Kidney capillary endothelial cell (primary cell): ENCODE data around the gene ABCC1.

Source experiments
- DNase-seq: peaks from one replicate; pipeline ENCODE4 v3.0.0-alpha.2; 2018; ENCODE audit warnings: low spot score

The ABCC1 gene

GRCh38 chr16:16111639-16112038 is 162.2 kb downstream of the ABCC1 start:
- DNase-seq, result no peak

- no peak for DNase-seq
Measured at GRCh38 chr16:16112450-16113053, 163.1 kb downstream of the ABCC1 start.

DNA sequence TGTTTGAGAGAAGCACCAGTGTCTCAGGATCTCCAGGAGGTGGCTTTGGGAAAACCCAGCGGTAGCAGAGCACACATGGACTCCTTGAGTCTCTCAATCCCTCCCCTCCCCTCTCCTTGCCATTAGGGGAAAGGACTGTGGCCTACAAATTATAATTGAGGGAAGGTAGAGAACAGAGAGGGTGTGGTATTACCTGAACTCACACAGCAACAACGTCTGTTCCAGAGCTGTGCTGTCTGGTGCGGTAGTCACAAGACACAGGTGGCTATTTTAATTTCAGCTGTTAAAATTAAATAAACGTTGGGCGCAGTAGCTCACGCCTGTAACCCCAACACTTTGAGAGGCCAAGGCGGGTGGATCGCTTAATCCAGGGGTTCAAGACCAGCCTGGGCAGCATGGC is 163.7 kb downstream of the ABCC1 start:
- no peak for DNase-seq

- DNase-seq, result no peak
Measured at GRCh38 chr16:16116841-16117240, 167.4 kb downstream of the ABCC1 start.

DNA sequence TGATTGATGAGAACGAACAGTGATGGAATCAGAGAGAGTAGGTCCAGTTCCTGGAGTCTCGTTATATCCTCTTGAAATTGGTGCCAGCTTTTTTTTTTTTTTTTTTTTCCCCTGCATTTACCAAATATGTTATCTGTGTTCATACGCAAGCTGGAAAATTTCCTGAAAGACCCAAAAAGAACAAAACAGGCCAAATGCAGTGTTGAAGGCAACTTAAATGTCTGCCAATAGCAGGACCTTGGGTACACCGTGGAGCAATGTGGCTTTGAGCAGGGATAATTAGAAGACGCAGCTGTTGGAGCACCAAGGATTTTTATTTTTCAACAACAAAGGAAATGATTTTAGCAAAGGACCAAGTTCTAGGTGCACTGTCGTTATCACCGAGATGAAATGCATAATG is 168.9 kb downstream of the ABCC1 start:
- no peak for DNase-seq

DNA sequence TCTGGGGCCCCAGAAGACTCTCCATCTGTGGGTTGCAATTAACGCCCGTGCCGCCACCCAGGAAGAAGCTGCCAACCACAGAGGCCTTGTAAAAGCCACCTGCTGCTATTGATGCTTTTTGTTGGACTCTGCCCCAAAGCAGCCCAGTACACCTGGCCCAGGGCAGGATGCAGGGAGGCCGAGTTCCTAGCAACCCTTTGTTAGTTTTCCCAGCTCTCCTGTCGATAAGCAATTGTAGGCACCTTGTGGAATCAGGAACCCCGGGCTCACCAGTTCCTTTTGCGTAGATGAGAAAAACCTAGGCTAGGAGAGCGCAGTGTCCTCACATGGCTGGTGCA is 170.6 kb downstream of the ABCC1 start:
- no peak for DNase-seq

DNA sequence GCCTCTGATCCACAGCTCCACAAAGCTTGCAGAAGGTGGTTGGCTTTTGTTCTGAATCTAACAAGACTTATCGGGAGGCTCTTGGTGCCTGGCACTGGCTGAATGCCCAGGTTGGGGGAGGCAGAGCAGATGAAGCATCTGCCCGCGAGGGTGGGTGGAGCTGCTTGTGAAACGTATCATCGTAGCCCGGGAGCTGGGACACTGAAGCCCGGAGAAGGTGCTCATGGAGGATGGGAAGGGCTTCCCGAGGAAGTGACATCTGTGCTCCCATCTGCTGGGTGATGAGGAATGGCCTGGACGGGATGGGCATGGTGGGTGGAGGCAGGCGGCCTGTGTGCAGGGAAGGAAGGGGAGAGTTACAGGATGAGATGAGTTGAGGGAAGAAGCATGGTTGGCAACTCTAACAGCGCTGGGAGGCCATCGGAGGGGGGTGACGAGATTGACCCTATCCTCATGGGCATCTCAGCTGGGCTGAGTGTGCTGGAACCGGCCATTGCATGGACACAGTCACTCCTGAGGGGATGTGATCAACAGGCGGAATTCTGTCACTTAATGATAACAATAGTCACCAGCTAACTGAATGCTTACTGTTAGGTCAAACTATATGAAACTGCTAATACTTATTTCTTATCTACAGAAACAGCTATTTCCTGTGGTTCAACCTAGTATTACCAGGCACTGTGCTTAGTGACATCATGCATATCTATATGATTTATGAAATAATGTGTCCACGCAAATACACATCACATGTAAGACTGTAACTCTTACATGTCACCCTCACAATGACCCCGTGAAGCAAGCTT is 171.2 kb downstream of the ABCC1 start:
- peak; percentile 90 for DNase-seq

DNA sequence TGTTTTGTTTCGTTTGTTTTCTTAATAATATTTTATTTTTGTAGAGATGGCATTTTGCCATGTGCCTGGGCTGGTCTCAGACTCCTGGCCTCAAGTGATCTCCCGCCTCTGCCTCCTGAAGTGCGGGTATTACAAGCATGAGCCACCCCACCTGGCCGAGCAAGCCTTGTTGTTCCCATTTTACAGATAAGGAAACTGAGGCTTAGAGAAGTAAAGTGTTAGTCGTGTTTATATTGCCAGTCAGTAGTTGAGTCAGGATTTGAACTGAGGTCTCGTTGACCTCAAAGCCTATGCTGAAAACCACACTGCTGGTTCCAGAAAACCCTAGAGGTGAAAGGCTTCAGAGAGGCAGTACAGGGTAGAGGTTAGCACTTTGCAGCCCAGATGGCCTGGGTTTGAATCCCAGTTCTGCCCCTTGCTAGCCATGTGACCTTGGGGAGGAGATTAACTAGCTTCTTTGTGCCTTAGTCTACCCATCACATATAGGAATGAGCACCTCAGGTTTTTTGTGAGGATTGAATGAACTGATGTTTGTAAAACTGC is 171.8 kb downstream of the ABCC1 start:
- no peak for DNase-seq

DNA sequence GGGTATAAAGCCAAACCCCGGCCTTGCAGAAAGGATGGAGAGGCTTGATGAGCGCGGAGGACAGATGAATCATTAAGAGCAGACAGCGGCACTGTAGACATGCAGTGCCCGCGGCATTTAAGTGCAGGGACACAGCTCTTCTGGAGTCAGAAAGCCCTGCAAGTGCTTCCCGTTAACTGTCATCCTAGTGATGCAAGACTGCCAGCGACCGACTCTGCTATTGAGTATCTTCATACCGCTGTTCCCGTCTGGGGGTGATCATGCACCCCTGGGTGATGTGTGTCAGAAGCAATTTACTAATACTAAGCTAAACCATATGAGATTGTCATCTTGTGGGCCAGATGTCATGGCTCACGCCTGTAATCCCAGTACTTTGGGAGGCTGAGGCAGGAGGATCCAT is 172.8 kb downstream of the ABCC1 start:
- no peak for DNase-seq

DNA sequence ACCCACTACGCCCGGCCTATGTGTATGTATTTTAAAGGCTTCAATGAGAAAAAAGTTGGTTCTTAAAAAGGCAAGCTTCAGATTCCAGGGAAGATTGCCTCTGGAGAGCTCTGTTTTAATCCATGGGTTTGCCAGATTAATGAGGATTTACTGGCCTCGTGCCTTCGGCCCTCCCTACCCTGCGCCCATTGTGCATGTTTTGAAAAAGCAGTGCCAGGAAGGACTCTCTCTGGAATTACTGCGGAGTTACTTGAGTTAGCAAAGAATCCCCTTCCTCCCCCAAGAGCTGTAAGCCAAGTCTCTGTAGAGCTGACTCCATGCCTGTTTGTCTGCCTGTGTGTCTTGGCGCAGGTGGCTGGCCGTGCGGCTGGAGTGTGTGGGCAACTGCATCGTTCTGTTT is 175.0 kb downstream of the ABCC1 start:
- DNase-seq, result no peak

DNA sequence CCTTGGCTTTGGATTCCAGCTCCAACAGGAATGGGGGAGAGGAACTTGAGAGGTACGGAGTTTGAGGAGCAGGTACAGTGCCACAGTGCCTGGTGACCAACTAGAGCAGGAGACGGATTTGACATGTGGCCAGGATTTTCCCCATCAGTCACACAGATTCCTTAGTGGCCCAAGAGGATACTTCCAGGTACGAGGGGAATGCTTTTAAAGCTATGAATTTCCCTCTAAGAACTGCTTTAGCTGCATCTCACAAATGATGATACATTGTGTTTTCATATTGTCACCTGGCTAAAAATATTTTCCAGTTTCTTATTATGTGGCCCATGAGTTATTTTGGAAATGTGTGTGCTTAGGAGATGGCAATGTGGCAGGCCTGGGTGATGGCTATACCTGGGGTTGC is 175.6 kb downstream of the ABCC1 start:
- no peak for DNase-seq

- DNase-seq, result no peak
Measured at GRCh38 chr16:16126896-16127295, 177.5 kb downstream of the ABCC1 start.

DNA sequence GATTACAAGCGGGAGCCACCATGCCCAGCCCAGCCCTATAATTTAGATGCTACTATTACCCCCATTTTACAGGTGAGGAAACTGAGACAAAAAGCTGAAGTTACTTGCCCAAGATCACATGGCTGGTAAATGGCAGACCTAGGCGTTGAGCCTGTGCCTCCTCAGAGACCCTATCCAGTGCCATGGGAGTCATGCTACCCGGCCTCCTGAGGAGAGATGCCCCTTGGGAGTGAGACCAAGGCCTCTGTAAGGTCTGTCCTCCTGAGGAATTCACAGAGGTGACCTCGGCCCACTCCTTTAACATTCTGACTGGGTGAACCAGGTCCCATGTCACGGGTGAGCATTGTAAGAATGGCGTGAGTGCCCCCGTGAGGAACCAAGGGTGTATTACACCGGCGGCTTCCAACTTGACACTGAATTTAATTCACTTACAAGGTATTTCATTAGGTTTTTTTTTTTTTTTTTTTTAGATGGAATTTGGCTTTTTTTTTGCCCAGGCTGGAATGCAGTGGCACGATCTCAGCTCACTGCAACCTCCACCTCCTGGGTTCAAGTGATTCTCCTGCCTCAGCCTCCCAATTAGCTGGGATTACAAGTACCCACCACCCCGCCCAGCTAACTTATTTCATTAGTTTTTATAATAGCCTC is 178.2 kb downstream of the ABCC1 start:
- DNase-seq, result peak; percentile 61

DNA sequence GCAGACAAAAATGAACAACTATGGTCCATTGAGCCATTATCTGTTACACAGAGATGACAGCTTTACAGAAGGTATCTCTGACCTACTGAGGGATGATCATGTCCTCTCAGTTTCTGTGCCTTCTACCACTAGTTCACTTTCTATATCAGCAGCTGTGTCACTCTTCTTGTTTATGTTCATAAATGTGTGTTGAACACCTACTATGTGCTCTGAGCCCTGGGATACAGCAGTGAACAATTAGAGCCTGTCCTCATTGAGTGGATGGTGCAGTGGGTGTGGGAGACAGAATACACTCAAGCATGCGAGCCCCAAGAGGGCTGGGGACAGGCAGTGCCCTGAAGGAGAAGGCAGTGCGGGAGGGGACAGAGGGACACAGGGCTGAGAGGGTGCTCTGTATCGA is 181.8 kb downstream of the ABCC1 start:
- no peak for DNase-seq

DNA sequence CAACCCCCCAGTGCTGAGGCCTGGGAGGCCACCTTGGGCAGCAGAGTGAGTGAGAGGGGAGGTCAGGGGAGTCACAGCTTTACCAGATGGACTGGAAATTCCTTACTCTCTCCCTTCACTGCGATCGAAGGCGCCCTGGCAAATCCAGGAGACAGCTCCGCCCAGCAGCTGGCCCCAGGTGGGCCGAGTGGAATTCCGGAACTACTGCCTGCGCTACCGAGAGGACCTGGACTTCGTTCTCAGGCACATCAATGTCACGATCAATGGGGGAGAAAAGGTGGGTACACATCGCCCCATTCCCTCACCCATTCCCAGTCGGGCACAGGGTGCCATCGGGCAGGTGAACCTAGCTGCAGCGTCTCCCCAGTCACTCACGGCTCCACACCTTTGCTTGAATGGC is 182.2 kb downstream of the ABCC1 start:
- DNase-seq, result no peak

- no peak for DNase-seq
Measured at GRCh38 chr16:16133943-16134604, 184.7 kb downstream of the ABCC1 start.

- DNase-seq, result no peak
Measured at GRCh38 chr16:16136588-16136987, 187.2 kb downstream of the ABCC1 start.

GRCh38 chr16:16137110-16137509 is 187.7 kb downstream of the ABCC1 start:
- no peak for DNase-seq

DNA sequence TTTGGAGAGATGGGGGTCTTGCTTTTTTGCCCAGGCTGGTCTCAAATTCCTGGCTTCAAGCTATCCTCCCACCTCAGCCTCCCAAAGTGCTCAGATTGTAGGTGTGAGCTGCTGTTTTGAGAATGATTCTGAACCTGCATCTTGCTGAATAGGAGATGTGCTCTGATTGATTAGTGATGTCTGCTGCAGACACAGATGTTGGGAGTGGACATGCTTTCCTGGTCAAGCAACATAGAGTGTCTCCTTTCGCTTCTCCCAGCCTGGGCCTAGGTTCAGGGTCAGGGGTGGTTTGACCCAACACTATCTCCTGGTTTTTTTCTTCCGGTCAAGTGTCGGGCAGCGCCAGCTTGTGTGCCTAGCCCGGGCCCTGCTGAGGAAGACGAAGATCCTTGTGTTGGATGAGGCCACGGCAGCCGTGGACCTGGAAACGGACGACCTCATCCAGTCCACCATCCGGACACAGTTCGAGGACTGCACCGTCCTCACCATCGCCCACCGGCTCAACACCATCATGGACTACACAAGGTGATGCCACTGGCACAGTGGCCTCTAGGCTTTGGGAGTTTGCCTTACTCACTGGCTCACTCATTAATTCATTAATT is 188.7 kb downstream of the ABCC1 start:
- DNase-seq, result no peak

DNA sequence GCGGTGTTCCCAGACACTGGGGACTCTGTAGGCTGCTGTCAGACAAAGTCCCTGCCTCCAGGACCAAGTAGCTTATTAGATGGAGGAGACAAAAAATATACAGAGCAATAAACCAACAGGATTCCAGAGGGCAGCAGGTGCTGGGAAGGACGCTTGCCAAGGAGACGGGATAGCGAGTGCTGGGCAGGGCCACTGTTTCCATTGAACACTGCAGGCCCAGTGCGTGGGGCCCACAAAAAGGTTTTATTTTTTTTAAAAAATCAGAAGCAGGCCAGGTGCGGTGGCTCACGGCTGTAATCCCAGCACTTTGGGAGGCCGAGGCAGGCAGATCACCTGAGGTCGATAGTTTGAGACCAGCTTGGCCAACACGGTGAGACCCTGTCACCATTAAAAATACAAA is 189.6 kb downstream of the ABCC1 start:
- DNase-seq, result no peak

DNA sequence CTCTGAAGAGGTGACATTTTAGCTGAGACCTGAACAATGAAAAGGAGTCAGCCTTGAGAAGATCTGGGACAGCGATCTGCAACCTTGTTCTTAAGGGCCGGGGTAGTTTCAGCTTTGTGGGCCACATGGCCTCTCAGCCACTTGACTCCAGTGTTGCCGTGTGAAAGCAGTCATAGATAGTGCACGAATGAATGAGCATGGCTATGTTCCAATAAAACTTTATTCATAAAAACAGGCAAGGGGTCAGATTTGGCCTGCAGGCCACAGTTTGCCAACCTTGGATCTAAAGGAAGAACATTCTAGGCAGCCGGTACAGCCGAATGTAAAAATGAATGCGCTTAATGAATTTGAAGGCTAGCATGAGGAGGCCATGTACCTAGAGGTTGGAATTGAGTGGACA is 190.4 kb downstream of the ABCC1 start:
- DNase-seq, result no peak

DNA sequence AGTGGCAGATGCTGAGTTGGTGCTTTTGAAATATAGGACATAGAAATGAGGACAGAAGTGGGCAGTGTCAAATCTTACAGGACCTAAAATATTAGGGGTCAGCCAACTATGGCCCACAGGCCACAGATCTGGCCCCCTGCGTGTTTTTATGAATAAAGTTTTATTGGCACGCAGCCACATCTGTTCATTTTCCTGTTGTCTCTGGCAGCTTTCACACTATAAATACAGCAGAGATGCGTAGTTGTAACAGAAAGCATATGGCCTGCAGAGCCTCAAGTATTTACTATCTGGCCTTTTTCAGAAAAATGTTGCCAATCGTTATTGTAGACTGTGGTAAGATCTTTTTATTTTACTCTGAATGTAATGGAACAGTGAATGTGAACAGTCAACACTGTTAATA is 191.1 kb downstream of the ABCC1 start:
- DNase-seq, result no peak
